Activated T-cell treated with anti-CD3 and anti-CD28 coated beads for 1 hour (primary cell): ENCODE data around the gene NDUFS6.
"Not testable (repeated sequence)": the region's sequence is repeated elsewhere in the genome, so short reads cannot be mapped to it uniquely, and the experiment has no call there.

Experiments
- DNase-seq: peaks from one replicate; pipeline ENCODE4 v3.0.0-alpha.2; 2020; ENCODE audit warnings: low read depth

Gene NDUFS6

DNA sequence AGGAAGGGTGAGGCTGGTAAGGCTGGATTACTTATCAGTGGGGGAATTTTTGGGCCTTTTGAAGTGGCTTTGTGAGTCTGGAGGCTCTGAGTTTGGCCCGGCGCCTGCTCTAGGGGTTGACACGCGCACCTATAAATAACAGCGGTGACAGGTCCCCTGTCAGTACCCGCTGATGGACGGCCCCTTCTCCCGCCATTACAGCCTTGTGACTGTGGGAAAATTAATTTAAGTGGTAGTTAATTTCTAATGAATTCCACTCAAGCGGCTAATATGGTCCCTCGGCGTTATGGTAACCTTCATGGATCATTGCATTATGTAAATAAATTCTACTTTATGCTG, 18.0 kb upstream of the NDUFS6 start:
- DNase-seq, result no peak

DNA sequence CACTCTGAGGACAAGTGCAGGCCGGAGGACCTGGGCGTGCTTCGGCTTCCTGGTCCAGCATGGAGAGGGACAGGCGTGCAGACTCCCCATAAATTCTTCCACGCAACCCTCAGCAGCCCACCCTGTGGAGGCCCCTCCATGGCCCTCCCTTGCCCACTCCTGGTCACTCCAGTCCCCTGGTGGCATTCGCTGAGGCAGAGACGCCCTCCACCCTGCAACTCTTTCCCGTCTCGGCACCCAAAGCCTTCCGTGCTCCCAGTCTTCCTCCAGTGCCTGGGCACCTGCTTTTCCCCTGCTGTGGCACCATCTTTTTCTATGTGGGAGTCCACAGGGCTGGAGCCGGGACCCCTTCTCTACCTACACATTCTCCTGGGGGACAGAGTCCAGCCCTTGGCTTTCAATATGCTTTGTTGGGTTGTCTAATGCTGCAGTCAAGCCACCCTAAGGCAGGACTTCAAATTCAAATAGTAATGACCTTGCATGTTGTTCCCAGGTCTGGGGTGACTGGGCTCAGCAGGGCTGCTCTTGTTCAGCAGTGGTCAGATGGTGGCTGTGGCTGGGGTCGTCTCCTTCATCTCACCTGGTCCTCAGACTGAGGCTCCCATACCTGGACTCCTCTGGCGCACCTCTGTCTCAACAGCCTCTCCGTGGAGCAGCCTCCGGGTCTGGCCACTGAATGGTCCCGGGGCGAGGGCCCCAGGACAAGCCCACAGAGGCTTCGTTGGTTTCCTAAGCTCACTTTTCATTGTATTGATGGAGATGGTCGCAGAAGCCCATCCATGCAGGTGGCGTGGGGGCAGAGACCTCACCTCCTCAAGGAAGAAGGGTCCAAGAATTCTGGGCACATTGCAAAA, 16.8 kb upstream of the NDUFS6 start:
- no peak for DNase-seq

DNA sequence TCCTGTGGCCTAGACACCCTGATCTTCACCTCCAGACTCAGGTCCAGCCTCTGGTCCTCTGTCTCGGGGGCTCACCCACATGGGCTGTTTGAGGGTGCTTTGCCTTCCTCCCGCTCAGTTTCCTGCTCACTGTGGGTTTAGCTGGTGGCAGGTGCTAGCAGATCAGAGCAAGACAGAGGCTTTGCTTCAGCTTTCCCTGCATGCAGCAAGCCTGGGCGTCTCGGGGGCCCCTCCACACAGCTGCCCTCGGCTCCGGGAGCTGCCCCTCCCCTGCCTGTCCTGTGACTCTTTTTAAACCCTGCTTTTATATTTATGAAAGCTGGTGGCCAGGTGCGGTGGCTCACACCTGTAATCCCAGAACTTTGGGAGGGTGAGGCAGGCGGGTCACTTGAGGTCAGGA, 16.1 kb upstream of the NDUFS6 start:
- DNase-seq, result no peak

DNA sequence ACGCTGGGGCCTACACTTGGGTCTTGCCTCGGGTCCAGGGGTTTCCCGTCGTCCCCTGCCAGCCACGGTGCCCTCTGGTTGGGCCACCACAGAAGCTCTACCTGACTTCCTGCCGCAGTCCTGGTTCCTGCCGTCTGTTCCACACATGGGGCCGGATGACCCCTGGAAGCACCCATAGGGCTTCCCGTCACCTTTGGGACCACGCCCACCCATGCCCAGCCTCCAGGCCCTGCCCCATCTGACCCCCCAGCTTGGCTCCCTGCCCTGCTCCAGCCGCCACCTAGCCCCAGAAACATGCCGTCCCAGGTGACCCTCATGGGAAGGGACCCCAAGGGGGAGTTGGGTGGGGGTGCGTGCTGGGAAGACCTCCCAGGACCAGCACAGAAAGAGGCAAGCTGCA, 15.2 kb upstream of the NDUFS6 start:
- DNase-seq, result no peak

- no peak for DNase-seq
Measured at GRCh38 chr5:1786621-1787471, 14.4 kb upstream of the NDUFS6 start.

GRCh38 chr5:1787472-1788047, 13.6 kb upstream of the NDUFS6 start:
- DNase-seq, result no peak

- DNase-seq, result no peak
Measured at GRCh38 chr5:1788200-1788599, 13.0 kb upstream of the NDUFS6 start.

DNA sequence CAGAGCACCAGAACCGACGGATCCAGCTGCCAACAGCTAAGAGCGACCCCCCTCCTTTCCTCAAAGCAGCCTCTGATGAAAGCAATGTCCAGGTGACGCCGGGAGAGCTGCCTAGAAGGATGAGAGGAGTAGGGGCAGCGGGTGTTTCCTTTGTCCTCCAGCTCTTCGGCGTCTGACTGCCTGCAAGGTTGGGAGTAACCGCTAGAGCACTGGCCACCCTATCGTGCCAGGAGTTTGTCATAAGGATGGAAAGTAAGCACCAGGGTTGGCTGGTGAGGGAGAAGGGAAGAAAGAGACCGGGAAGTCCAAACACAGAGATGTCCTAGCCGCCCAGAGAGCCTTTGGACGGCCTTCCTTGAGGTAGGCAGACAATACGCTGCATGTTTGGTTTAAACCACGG, 12.4 kb upstream of the NDUFS6 start:
- no peak for DNase-seq

GRCh38 chr5:1789438-1789833, 11.8 kb upstream of the NDUFS6 start:
- not testable (repeated sequence) for DNase-seq

DNA sequence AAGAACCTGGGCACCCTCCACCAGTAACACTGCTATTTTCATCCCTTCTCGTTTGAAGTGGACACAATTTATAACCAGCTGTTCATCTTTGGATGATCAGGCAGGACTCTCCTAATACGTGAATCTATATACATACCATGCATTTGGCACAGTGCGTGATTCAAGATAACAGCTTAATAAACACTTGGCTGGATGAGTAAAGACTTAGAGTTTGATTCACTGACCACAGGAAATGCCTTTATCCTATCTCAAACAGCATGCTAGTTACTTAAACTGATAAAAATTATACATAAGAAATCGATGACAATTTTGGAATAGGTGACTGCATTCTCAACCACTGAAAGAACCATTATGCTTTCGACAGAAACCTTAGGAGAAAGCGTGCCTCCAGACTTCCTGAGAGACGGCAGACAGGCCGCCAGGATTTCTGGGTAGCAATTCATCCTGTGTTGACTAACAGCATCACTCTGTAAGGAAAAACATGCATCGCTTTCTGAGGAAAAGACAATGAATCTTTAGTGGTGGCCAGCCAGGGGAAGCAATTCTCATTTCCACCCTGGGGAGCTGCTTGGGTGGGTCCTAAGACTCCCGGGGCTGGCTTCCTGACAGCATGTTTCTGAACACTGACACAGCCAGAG, 11.3 kb upstream of the NDUFS6 start:
- no peak for DNase-seq

DNA sequence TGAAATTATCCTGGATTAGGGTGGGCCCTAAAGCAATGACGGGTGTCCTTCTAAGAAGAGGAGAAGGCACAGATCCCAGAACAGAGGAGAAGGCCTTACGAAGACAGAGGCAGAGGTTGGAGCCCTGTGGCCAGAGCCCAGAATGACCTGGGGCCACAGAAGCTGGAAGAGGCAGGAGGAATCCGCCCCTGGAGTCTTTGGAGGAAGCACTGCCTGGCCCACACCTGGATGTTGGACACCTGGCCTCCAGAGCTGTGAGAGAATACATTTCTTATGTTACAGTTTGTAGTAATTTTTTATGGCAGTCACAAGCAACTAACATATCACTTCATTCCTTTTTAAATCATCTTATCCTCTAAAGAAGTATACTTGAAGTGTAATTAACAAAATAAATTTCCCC, 10.0 kb upstream of the NDUFS6 start:
- DNase-seq, result no peak

- DNase-seq, result peak; percentile 52
Measured at GRCh38 chr5:1792842-1793266, 8.4 kb upstream of the NDUFS6 start.

DNA sequence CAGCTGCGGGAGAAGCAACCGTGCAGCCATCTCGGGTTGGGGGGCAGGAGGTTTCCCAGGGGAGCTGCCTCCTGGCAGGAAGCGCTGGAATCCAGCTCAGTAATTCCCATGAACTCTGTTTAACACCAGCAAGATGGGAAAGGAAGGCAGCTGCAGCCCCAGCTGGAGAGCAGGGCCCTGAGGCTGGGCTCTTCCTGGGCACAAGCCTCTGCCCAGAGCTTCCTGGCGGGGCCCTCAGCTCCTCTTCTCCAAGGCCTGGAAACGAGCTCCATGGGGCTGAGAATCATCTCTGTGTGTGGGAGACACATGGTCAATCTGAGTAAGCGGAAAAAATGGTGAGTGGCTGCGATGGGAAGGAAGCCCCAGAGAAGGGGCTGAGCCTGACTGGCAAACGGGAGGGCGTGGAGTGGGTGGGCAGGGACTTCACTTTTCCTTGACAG, 7.9 kb upstream of the NDUFS6 start:
- DNase-seq, result no peak

GRCh38 chr5:1793966-1794900, 7.0 kb upstream of the NDUFS6 start:
- no peak for DNase-seq

- DNase-seq, result no peak
Measured at GRCh38 chr5:1794901-1795290, 6.3 kb upstream of the NDUFS6 start.

- no peak for DNase-seq
Measured at GRCh38 chr5:1795506-1795905, 5.7 kb upstream of the NDUFS6 start.

GRCh38 chr5:1795931-1796330, 5.3 kb upstream of the NDUFS6 start:
- no peak for DNase-seq

- no peak for DNase-seq
Measured at GRCh38 chr5:1796371-1797102, 4.7 kb upstream of the NDUFS6 start.

DNA sequence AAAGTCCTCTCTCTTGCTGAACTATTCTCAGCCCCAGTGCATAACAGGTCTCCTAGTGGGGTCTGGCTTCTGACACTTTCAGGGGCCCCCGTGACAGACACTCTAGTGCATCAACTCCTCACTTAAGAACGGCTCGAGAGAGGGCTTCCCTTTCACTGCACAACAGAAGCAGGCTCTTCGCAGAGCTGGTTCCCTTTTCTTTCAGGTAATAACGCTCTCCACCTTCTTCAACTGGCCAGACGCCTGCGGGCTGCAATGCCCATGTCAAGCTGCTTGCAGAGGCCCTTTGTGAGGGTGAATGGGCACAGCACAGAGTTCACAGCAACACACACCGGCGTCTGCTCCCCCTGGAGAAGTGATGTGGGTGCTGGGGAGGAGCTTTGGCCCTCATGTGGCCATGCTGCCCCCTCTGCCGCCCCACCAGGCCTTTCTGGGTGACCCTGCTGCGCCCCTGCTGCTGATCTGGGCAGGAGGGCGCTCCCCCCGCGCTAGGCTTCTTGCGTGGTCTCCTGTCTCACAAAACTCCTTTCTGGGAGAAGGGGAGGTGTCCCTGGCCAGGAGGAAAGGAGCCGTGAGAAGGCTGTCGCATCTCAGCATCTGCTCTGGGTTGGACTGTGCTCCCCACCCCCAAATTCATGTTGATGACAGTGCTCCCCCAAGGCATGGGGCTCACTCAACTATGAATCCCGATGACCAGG, 4.0 kb upstream of the NDUFS6 start:
- no peak for DNase-seq

GRCh38 chr5:1797855-1798254, 3.4 kb upstream of the NDUFS6 start:
- no peak for DNase-seq
